Glutamatergic neuron (in vitro differentiated cells): ENCODE data around the gene TPRKB. TPM values are rescaled to one million over a fixed set of nuclear protein-coding genes. Genes with fewer than 3 reads are reported as not detected.
"Not testable (repeated sequence)": the region's sequence is repeated elsewhere in the genome, so short reads cannot be mapped to it uniquely, and the experiment has no call there.

Experiments
- DNase-seq: peaks from one replicate; pipeline ENCODE4 v3.0.0; 2022
- H3K27ac Mint-ChIP-seq: one replicate; pipeline ENCODE4 v1.8.0; 2020; ENCODE audit warnings: mild to moderate bottlenecking, mixed read lengths, inconsistent platforms; ENCODE audit not compliant: unreplicated experiment
- H3K27me3 Mint-ChIP-seq: one replicate; pipeline ENCODE4 v1.8.0; 2020; ENCODE audit warnings: mild to moderate bottlenecking, moderate library complexity, mixed read lengths, inconsistent platforms; ENCODE audit not compliant: unreplicated experiment
- H3K36me3 Mint-ChIP-seq: one replicate; pipeline ENCODE4 v1.8.0; 2020; ENCODE audit warnings: mild to moderate bottlenecking, mixed read lengths, inconsistent platforms; ENCODE audit not compliant: unreplicated experiment
- H3K4me1 Mint-ChIP-seq: one replicate; pipeline ENCODE4 v1.8.0; 2020; ENCODE audit warnings: mild to moderate bottlenecking, low read depth, mixed read lengths, inconsistent platforms; ENCODE audit not compliant: unreplicated experiment
- H3K4me3 Mint-ChIP-seq: one replicate; pipeline ENCODE4 v1.8.0; 2020; ENCODE audit warnings: mild to moderate bottlenecking, mixed read lengths, inconsistent platforms; ENCODE audit not compliant: unreplicated experiment
- H3K9me3 Mint-ChIP-seq: one replicate; pipeline ENCODE4 v1.8.0; 2020; ENCODE audit warnings: mild to moderate bottlenecking, moderate library complexity, mixed read lengths, inconsistent platforms; ENCODE audit not compliant: unreplicated experiment
- CTCF ChIP-seq: fragments of 200-600 bp; sonication (generic); IDR thresholded peaks from one replicate; pipeline ENCODE4 v1.5.0; 2021; ENCODE audit not compliant: partially characterized antibody, unreplicated experiment
- total RNA-seq: library from RNA; stranded (reverse); fragmentation: NEBNext Ultra II Directional; extraction: Animal tissue kit (Norgen Biotek cat#: 25700); gene quantifications from one replicate; pipeline ENCODE4 v1.2.1, GENCODE V29; 2021; ENCODE audit not compliant: unreplicated experiment

The TPRKB gene
- total RNA-seq, 1 donor from 2014 or later, result 27.2 TPM

GRCh38 chr2:73718851-73719621 lies 18.1 kb downstream of the TPRKB start:
- Mint-ChIP-seq H3K27ac (no peak overlapping the region), H3K27me3 (peaks cover 2% of the 10 kb centered on the region), H3K36me3 (peaks cover 4% of the 10 kb centered on the region), H3K4me1 (no peaks in the 10 kb centered on the region), H3K9me3 (peaks cover 4% of the 10 kb centered on the region), H3K4me3 (no peak overlapping the region)
- TF ChIP-seq CTCF, result no peak
- DNase-seq, result no peak

- DNase-seq, result no peak
- Mint-ChIP-seq H3K27ac (no peak overlapping the region), H3K9me3 (peaks cover 4% of the 10 kb centered on the region), H3K4me1 (no peaks in the 10 kb centered on the region), H3K36me3 (peaks cover 4% of the 10 kb centered on the region), H3K27me3 (peaks cover 2% of the 10 kb centered on the region), H3K4me3 (no peak overlapping the region)
- no peak for TF ChIP-seq CTCF
Measured at GRCh38 chr2:73718421-73718820, 18.7 kb downstream of the TPRKB start.

GRCh38 chr2:73717695-73718094 lies 19.4 kb downstream of the TPRKB start:
- not testable (repeated sequence) for H3K9me3 Mint-ChIP-seq, H3K4me1 Mint-ChIP-seq, H3K36me3 Mint-ChIP-seq, H3K27ac Mint-ChIP-seq, H3K27me3 Mint-ChIP-seq, DNase-seq, H3K4me3 Mint-ChIP-seq

- Mint-ChIP-seq H3K27ac (no peak overlapping the region), H3K9me3 (peaks cover 2% of the 10 kb centered on the region), H3K36me3 (peaks cover 4% of the 10 kb centered on the region), H3K4me3 (no peak overlapping the region), H3K4me1 (no peaks in the 10 kb centered on the region), H3K27me3 (peaks cover 2% of the 10 kb centered on the region)
- TF ChIP-seq CTCF, result no peak
- DNase-seq, result no peak
Measured at GRCh38 chr2:73717251-73717606, 19.9 kb downstream of the TPRKB start.

DNA sequence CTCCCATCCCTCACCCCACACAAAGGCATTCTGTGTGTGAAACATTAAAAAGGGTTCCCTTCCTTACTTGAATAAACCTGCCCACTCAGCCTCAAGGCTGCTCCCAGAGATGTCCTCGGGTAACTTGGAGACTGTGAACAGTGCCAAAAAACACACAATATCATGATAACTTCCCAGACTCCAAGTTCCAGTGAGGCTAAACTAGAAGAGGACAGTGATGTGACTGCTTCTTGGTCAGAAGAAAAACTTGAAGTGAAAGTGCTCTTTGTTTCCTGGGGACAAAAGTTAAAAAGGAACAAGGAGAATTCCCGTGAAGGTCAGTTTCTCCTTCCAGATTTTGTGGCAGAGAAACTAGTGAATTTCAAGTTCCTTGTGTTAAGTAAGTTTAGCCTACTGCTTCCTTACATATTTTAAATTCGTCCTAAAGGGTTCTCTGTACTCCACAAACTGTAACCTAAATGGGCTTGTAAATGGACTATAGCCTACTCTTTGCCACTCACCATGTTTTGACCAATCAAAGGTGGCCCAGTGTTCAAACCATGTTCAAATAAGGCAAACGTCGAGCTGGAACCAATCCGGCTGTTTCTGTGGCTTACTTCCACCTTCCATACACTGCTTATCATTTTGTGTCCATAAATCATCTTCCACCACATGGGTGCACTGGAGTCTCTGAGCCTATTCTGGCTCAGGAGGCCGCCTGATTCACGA lies 20.4 kb downstream of the TPRKB start:
- TF ChIP-seq CTCF, result no peak
- H3K4me1 Mint-ChIP-seq, result no peaks in the 10 kb centered on the region
- no peak overlapping the region for H3K27ac Mint-ChIP-seq
- no peak for DNase-seq
- peaks cover 2% of the 10 kb centered on the region for H3K27me3 Mint-ChIP-seq
- no peak overlapping the region for H3K4me3 Mint-ChIP-seq
- peaks cover 4% of the 10 kb centered on the region for H3K36me3 Mint-ChIP-seq
- peaks cover 2% of the 10 kb centered on the region for H3K9me3 Mint-ChIP-seq
